SK-N-SH treated with all-trans-retinoic acid at 6 μM for 48 hours (cell line): ENCODE data around the gene NFATC4.

Experiments used
- CREB5 ChIP-seq: fragments of 250-450 bp; sonication (Bioruptor Pico); IDR thresholded peaks from 2 replicates; pipeline ENCODE4 v1.5.1; 2020; ENCODE audit warnings: low read depth, mild to moderate bottlenecking, moderate library complexity
- PATZ1 ChIP-seq: fragments of 250-450 bp; sonication (Bioruptor Pico); IDR thresholded peaks from 2 replicates; pipeline ENCODE4 v1.8.0; 2020; ENCODE audit warnings: mild to moderate bottlenecking, moderate library complexity, borderline replicate concordance
- RARB ChIP-seq: fragments of 250-450 bp; sonication (Bioruptor Pico); IDR thresholded peaks from 2 replicates; pipeline ENCODE4 v1.8.0; 2021; ENCODE audit warnings: mild to moderate bottlenecking, moderate library complexity
- TSHZ2 ChIP-seq: fragments of 250-450 bp; sonication (Bioruptor Pico); IDR thresholded peaks from 2 replicates; pipeline ENCODE4 v1.5.0; 2020; ENCODE audit warnings: mild to moderate bottlenecking, moderate library complexity
- ZFP30 ChIP-seq: fragments of 450-650 bp; formaldehyde crosslinking; IDR thresholded peaks from 2 replicates; pipeline ENCODE4 v1.5.0; 2022; ENCODE audit warnings: mild to moderate bottlenecking, moderate library complexity

GRCh38 chr14:24322672-24323071 is 45.3 kb upstream of the NFATC4 start:
- TF ChIP-seq ZFP30 (no peak), CREB5 (CRISPR knock-in tag) (no peak), TSHZ2 (CRISPR knock-in tag) (no peak), PATZ1 (CRISPR knock-in tag) (no peak), RARB (CRISPR knock-in tag) (no peak)
